HepG2 (cell line): Measurements from ENCODE around the gene RAB40C. TPM values are rescaled to one million over a fixed set of nuclear protein-coding genes. Genes with fewer than 3 reads are reported as not detected.

Experiments used
- GATA4 ChIP-seq: sonication (generic); IDR thresholded peaks from 2 replicates; pipeline ENCODE4 v1.6.1; 2016; ENCODE audit warnings: antibody characterized with exemption, low read depth, borderline replicate concordance
- HNF4A ChIP-seq: sonication (generic); formaldehyde crosslinking; IDR thresholded peaks from 2 replicates; pipeline ENCODE4 v1.4.0; 2020; ENCODE audit warnings: missing genetic modification reagents
- KAT2B ChIP-seq: fragments of 150-350 bp; IDR thresholded peaks from 2 replicates; pipeline ENCODE4 v1.6.1; 2014; ENCODE audit warnings: low read depth, low read length, borderline replicate concordance
- PAF1 ChIP-seq: IDR thresholded peaks from 2 replicates; pipeline ENCODE4 v1.6.1; 2016; ENCODE audit warnings: missing genetic modification reagents, missing compliant biosample characterization
- PITX1 ChIP-seq: sonication (generic); formaldehyde crosslinking; IDR thresholded peaks from 2 replicates; pipeline ENCODE4 v1.5.1; 2020; ENCODE audit warnings: mild to moderate bottlenecking, missing genetic modification reagents
- POLR2G ChIP-seq: fragments of 200-400 bp; formaldehyde crosslinking; IDR thresholded peaks from 2 replicates; pipeline ENCODE4 v1.6.1; 2018; ENCODE audit warnings: mild to moderate bottlenecking, low read depth, low read length, moderate library complexity
- PRMT3 ChIP-seq: sonication (generic); formaldehyde crosslinking; IDR thresholded peaks from 2 replicates; pipeline ENCODE4 v1.8.1; 2022; ENCODE audit warnings: low read depth, mild to moderate bottlenecking, moderate library complexity, missing genetic modification reagents, borderline replicate concordance
- SALL2 ChIP-seq: sonication (generic); formaldehyde crosslinking; IDR thresholded peaks from 2 replicates; pipeline ENCODE4 v1.8.1; 2023; ENCODE audit warnings: mild to moderate bottlenecking, missing genetic modification reagents, inconsistent platforms
- SIN3B ChIP-seq: fragments of 150-350 bp; IDR thresholded peaks from 2 replicates; pipeline ENCODE4 v1.6.1; 2014; ENCODE audit warnings: low read length
- SKI ChIP-seq: fragments of 450-650 bp; IDR thresholded peaks from one replicate; pipeline ENCODE4 v1.6.1; 2018; ENCODE audit warnings: mild to moderate bottlenecking; ENCODE audit not compliant: partially characterized antibody
- SPEN ChIP-seq: sonication (generic); formaldehyde crosslinking; IDR thresholded peaks from 2 replicates; pipeline ENCODE4 v1.5.1; 2020; ENCODE audit warnings: low read depth, mild to moderate bottlenecking, missing genetic modification reagents
- SUZ12 ChIP-seq: fragments of 150-350 bp; IDR thresholded peaks from 2 replicates; pipeline ENCODE4 v1.6.1; 2014; ENCODE audit warnings: low read depth, low read length
- SYNCRIP ChIP-seq: fragments of 200-400 bp; formaldehyde crosslinking; IDR thresholded peaks from 2 replicates; pipeline ENCODE4 v1.6.1; 2018; ENCODE audit warnings: mild to moderate bottlenecking, low read depth, low read length; ENCODE audit not compliant: insufficient read depth
- ZNF225 ChIP-seq: sonication (generic); formaldehyde crosslinking; IDR thresholded peaks from 2 replicates; pipeline ENCODE4 v1.4.0; 2020; ENCODE audit warnings: mild to moderate bottlenecking, missing genetic modification reagents
- ZNF432 ChIP-seq: sonication (generic); formaldehyde crosslinking; IDR thresholded peaks from 2 replicates; pipeline ENCODE4 v1.5.0; 2020; ENCODE audit warnings: missing genetic modification reagents, mild to moderate bottlenecking, borderline replicate concordance
- ZNF605 ChIP-seq: sonication (generic); formaldehyde crosslinking; IDR thresholded peaks from 2 replicates; pipeline ENCODE4 v1.8.0; 2022; ENCODE audit warnings: mild to moderate bottlenecking, missing genetic modification reagents
- polyA plus RNA-seq, 8 experiments: library from polyadenylated mRNA; depleted of rRNA in 3 of 8; stranded (reverse) in 7 of 8; unstranded in 1 of 8; fragments of >200 nt; fragmentation: Illumina TruSeq in 4 of 8; extraction: Trizol in 4 of 8; gene quantifications; 2 replicates each; pipeline versions ENCODE4 v1.2.1 to v1.2.3, GENCODE V29; 2011 to 2016; ENCODE audit warnings: low read depth in 4 of 8, missing spikeins in 1 of 8, mixed read lengths in 1 of 8; ENCODE audit not compliant: insufficient read depth in 1 of 8
- total RNA-seq, 5 experiments: library from RNA; depleted of rRNA; stranded (reverse); fragments of >200 nt; fragmentation: Illumina TruSeq; extraction: Trizol; gene quantifications; 2 replicates each; pipeline ENCODE4 v1.2.3, GENCODE V29; 2016; ENCODE audit warnings: low read depth in 1 of 5
- TF ChIP-seq, protein P1 (sequence below): sonication (generic); formaldehyde crosslinking; IDR thresholded peaks from 2 replicates; pipeline ENCODE4 v1.5.0; 2020; ENCODE audit warnings: mild to moderate bottlenecking, low read depth, missing genetic modification reagents, borderline replicate concordance
- TF ChIP-seq, protein P2 (sequence below): sonication (generic); formaldehyde crosslinking; conservative IDR thresholded peaks from 2 replicates; pipeline ENCODE4 v1.4.0; 2020; ENCODE audit warnings: missing genetic modification reagents
- TF ChIP-seq, protein P3 (sequence below): sonication (generic); formaldehyde crosslinking; IDR thresholded peaks from 2 replicates; pipeline ENCODE4 v1.5.0; 2020; ENCODE audit warnings: missing genetic modification reagents
- TF ChIP-seq, protein P4 (sequence below): IDR thresholded peaks from 2 replicates; pipeline ENCODE4 v1.6.1; 2016; ENCODE audit warnings: mild to moderate bottlenecking, missing biosample characterization, missing genetic modification reagents
- TF ChIP-seq, protein P5 (sequence below): sonication (generic); formaldehyde crosslinking; IDR thresholded peaks from 2 replicates; pipeline ENCODE4 v1.4.0; 2020; ENCODE audit warnings: missing genetic modification reagents

The RAB40C gene
- total and polyA plus RNA-seq, 2 of the 13 experiments (the other 11 are each of a cell fraction or from before 2014, with no cell fraction given), result 7.7 to 11.5 TPM

DNA sequence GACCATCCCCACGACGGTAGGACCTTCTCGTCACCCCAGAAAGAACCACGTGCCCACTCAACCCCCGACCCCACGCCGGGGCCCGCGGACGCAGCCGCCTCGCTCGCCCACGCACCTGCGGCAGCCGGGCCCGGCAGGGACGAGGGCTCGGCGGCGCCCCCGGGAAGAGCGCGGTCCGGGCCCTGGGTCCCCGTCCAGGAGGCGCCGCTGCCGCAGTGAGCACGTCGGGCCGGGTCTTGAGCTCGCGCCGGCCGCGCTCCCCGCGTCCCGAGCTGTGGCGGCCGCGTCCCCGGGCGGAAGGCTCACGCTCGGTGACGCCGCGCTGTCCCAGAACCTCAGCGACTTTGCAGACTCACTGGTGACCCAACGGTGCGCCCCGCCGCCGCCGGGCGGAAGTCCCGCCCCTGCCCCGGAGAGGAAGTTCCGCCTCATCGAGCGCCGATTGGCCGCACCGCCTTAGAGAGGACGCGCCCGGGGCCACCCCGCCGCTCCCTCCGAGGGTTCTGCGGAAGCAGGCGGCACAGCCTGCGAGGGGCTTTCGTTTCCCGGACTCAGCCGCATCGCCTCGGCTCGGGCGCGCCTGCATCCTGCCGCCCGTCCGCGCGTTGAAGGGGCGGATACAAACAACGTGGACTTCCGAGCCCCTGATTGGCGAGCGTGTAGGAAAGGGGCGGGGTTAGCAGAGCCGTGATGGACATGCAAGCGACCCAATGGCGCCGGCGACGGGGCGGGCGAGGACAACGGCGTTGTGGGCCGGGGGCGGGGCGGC is 793 bp upstream of the RAB40C start (continued):
- no peak for TF ChIP-seq SUZ12
- TF ChIP-seq, protein P1, sequence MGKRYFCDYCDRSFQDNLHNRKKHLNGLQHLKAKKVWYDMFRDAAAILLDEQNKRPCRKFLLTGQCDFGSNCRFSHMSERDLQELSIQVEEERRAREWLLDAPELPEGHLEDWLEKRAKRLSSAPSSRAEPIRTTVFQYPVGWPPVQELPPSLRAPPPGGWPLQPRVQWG, result no peak
- no peak for TF ChIP-seq KAT2B
- peak; percentile 41 for TF ChIP-seq SKI
- TF ChIP-seq ZNF605 (CRISPR knock-in tag), result peak; percentile 67
- TF ChIP-seq, protein P2, sequence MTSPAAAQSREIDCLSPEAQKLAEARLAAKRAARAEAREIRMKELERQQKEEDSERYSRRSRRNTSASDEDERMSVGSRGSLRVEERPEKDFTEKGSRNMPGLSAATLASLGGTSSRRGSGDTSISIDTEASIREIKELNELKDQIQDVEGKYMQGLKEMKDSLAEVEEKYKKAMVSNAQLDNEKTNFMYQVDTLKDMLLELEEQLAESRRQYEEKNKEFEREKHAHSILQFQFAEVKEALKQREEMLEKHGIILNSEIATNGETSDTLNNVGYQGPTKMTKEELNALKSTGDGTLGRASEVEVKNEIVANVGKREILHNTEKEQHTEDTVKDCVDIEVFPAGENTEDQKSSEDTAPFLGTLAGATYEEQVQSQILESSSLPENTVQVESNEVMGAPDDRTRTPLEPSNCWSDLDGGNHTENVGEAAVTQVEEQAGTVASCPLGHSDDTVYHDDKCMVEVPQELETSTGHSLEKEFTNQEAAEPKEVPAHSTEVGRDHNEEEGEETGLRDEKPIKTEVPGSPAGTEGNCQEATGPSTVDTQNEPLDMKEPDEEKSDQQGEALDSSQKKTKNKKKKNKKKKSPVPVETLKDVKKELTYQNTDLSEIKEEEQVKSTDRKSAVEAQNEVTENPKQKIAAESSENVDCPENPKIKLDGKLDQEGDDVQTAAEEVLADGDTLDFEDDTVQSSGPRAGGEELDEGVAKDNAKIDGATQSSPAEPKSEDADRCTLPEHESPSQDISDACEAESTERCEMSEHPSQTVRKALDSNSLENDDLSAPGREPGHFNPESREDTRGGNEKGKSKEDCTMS, result no peak
- TF ChIP-seq, protein P3, sequence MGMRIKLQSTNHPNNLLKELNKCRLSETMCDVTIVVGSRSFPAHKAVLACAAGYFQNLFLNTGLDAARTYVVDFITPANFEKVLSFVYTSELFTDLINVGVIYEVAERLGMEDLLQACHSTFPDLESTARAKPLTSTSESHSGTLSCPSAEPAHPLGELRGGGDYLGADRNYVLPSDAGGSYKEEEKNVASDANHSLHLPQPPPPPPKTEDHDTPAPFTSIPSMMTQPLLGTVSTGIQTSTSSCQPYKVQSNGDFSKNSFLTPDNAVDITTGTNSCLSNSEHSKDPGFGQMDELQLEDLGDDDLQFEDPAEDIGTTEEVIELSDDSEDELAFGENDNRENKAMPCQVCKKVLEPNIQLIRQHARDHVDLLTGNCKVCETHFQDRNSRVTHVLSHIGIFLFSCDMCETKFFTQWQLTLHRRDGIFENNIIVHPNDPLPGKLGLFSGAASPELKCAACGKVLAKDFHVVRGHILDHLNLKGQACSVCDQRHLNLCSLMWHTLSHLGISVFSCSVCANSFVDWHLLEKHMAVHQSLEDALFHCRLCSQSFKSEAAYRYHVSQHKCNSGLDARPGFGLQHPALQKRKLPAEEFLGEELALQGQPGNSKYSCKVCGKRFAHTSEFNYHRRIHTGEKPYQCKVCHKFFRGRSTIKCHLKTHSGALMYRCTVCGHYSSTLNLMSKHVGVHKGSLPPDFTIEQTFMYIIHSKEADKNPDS, result no peak
- TF ChIP-seq ZNF225, result no peak
- TF ChIP-seq, protein P4, sequence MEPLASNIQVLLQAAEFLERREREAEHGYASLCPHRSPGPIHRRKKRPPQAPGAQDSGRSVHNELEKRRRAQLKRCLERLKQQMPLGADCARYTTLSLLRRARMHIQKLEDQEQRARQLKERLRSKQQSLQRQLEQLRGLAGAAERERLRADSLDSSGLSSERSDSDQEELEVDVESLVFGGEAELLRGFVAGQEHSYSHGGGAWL (CRISPR knock-in tag), result peak; percentile 79; the same call in 1 of the 2 replicates
- TF ChIP-seq SALL2 (CRISPR knock-in tag), result no peak
- no peak for TF ChIP-seq ZNF432 (CRISPR knock-in tag)
- no peak for TF ChIP-seq PRMT3 (CRISPR knock-in tag)
- TF ChIP-seq GATA4, result 0 out of 2 replicates have a peak, but pooled peaks have one; percentile 30
- TF ChIP-seq HNF4A (CRISPR knock-in tag), result no peak
- TF ChIP-seq SIN3B, result peak; percentile 57
- no peak for TF ChIP-seq PAF1 (CRISPR knock-in tag)
- peak; percentile 85 for TF ChIP-seq POLR2G
- TF ChIP-seq SPEN (CRISPR knock-in tag), result peak; percentile 43; the same call in 1 of the 2 replicates
- TF ChIP-seq PITX1, result no peak
- TF ChIP-seq, protein P5, sequence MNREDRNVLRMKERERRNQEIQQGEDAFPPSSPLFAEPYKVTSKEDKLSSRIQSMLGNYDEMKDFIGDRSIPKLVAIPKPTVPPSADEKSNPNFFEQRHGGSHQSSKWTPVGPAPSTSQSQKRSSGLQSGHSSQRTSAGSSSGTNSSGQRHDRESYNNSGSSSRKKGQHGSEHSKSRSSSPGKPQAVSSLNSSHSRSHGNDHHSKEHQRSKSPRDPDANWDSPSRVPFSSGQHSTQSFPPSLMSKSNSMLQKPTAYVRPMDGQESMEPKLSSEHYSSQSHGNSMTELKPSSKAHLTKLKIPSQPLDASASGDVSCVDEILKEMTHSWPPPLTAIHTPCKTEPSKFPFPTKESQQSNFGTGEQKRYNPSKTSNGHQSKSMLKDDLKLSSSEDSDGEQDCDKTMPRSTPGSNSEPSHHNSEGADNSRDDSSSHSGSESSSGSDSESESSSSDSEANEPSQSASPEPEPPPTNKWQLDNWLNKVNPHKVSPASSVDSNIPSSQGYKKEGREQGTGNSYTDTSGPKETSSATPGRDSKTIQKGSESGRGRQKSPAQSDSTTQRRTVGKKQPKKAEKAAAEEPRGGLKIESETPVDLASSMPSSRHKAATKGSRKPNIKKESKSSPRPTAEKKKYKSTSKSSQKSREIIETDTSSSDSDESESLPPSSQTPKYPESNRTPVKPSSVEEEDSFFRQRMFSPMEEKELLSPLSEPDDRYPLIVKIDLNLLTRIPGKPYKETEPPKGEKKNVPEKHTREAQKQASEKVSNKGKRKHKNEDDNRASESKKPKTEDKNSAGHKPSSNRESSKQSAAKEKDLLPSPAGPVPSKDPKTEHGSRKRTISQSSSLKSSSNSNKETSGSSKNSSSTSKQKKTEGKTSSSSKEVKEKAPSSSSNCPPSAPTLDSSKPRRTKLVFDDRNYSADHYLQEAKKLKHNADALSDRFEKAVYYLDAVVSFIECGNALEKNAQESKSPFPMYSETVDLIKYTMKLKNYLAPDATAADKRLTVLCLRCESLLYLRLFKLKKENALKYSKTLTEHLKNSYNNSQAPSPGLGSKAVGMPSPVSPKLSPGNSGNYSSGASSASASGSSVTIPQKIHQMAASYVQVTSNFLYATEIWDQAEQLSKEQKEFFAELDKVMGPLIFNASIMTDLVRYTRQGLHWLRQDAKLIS (CRISPR knock-in tag), result no peak
- TF ChIP-seq SYNCRIP, result no peak
